Esophagus muscularis mucosa (tissue), 4 donors: ENCODE data around the gene PRKCE.

ENCODE experiments used
- EP300 ChIP-seq: sonication (generic); formaldehyde crosslinking; IDR thresholded peaks from one replicate; pipeline ENCODE4 v1.6.1; 2017; ENCODE audit warnings: antibody characterized with exemption
- POLR2A ChIP-seq: fragments of 450-650 bp; IDR thresholded peaks from one replicate; pipeline ENCODE4 v1.6.1; 2017; ENCODE audit warnings: antibody characterized with exemption, moderate library complexity, mild to moderate bottlenecking, low read depth
- POLR2AphosphoS5 ChIP-seq, 2 donors: sonication (generic); formaldehyde crosslinking; IDR thresholded peaks; one replicate each; pipeline ENCODE4 v1.6.1; 2017; ENCODE audit warnings: antibody characterized with exemption in 2 of 2
- TF ChIP-seq, protein P1 (sequence below), 3 experiments: fragments of 200-600 bp in 2 of 3; fragments of 450-650 bp in 1 of 3; sonication (generic) in 2 of 3; IDR thresholded peaks; one replicate each; pipeline ENCODE4 v1.5.1; 2017 to 2019; ENCODE audit warnings: antibody characterized with exemption in 3 of 3, mild to moderate bottlenecking in 2 of 3, moderate library complexity in 1 of 3

DNA sequence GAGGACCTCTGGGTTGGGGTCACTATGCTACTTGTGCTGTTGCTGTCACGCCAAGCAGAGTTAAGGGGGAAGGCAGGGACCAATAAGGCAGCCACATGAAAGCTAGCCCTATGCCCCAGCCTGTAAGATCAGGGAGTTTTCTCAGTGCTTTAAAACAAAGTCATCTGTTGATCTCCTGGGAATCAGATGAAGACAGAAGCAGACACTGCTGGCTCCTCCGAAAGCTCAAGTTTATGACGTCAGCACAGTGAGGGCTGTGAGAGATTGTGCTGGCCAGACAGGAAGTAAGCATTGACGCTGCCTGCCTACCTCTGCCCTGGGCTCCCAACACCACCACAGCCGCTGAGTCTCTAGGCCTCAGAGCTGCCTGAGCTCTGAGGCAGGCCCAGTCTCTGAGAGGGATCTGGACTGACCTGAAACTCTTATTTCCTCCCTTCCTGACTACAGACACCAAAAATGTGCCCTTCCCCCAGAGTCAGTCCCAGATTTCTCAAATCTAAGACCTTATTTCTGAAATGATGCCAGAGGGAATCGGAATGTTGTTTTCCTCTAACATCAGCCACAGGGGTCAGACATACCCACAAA, 527.7 kb downstream of the PRKCE start:
- TF ChIP-seq, protein P1, sequence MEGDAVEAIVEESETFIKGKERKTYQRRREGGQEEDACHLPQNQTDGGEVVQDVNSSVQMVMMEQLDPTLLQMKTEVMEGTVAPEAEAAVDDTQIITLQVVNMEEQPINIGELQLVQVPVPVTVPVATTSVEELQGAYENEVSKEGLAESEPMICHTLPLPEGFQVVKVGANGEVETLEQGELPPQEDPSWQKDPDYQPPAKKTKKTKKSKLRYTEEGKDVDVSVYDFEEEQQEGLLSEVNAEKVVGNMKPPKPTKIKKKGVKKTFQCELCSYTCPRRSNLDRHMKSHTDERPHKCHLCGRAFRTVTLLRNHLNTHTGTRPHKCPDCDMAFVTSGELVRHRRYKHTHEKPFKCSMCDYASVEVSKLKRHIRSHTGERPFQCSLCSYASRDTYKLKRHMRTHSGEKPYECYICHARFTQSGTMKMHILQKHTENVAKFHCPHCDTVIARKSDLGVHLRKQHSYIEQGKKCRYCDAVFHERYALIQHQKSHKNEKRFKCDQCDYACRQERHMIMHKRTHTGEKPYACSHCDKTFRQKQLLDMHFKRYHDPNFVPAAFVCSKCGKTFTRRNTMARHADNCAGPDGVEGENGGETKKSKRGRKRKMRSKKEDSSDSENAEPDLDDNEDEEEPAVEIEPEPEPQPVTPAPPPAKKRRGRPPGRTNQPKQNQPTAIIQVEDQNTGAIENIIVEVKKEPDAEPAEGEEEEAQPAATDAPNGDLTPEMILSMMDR (IDR thresholded peaks at IDR 0.05), result no peak
- TF ChIP-seq EP300 (no peak), POLR2AphosphoS5 (IDR thresholded peaks at IDR 0.05) (peak in 1 of 2 donors; percentile 45), POLR2A (no peak)
